AG10803 (cell line): ENCODE measurements around the gene GCN1.

Experiments
- DNase-seq: peaks from one replicate; pipeline ENCODE4 v3.0.0; 2010; ENCODE audit warnings: low read depth
- H3K4me3 ChIP-seq: 2 replicates; pipeline ENCODE4 v1.5.1; 2011; ENCODE audit warnings: mild to moderate bottlenecking, low read length, control low read depth
- TF ChIP-seq, protein P1 (sequence below): conservative IDR thresholded peaks from 2 replicates; pipeline ENCODE4 v1.5.1; 2011; ENCODE audit warnings: mild to moderate bottlenecking, low read length, control low read depth, inconsistent platforms

The GCN1 gene

DNA sequence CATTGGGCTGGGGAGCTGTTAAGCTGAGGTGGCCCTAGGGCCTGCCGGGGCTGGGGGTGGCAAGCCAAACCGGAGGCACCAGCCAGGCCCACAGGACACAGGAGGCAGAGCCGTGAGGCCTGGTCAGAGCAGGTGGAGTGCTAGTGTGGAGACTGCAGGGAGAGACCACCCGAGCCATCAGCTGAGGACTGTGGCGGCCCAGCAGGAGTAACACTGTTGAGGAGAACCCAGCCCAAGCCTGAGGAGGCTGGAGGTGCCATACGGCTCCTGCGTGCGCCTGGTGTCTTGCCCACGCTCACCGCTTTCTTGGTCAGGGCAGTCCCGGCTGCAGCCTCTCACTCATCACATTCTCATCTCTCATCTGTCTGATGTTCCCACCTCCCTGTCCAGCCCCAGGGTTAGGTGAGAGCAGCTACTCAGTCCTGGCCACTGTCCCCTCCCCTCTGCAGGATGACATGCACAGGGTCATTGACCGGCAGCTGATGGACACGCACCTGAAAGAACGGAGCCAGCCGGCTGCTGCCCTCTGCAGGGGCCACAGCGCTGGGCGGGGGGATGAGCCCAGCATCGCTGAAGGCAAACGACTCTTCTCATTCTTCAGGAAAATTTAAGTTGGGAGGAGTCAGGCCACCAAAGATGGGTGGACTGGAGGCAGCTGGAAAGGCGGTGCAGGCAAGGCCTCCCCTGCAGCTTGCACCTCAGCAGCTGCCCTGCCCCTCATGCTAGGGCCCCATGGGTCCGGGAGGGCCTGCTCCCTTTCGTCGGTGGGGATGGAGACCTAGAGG lies 101.8 kb downstream of the GCN1 start:
- TF ChIP-seq, protein P1, sequence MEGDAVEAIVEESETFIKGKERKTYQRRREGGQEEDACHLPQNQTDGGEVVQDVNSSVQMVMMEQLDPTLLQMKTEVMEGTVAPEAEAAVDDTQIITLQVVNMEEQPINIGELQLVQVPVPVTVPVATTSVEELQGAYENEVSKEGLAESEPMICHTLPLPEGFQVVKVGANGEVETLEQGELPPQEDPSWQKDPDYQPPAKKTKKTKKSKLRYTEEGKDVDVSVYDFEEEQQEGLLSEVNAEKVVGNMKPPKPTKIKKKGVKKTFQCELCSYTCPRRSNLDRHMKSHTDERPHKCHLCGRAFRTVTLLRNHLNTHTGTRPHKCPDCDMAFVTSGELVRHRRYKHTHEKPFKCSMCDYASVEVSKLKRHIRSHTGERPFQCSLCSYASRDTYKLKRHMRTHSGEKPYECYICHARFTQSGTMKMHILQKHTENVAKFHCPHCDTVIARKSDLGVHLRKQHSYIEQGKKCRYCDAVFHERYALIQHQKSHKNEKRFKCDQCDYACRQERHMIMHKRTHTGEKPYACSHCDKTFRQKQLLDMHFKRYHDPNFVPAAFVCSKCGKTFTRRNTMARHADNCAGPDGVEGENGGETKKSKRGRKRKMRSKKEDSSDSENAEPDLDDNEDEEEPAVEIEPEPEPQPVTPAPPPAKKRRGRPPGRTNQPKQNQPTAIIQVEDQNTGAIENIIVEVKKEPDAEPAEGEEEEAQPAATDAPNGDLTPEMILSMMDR, result no peak
- H3K4me3 ChIP-seq, result no peak overlapping the region

DNA sequence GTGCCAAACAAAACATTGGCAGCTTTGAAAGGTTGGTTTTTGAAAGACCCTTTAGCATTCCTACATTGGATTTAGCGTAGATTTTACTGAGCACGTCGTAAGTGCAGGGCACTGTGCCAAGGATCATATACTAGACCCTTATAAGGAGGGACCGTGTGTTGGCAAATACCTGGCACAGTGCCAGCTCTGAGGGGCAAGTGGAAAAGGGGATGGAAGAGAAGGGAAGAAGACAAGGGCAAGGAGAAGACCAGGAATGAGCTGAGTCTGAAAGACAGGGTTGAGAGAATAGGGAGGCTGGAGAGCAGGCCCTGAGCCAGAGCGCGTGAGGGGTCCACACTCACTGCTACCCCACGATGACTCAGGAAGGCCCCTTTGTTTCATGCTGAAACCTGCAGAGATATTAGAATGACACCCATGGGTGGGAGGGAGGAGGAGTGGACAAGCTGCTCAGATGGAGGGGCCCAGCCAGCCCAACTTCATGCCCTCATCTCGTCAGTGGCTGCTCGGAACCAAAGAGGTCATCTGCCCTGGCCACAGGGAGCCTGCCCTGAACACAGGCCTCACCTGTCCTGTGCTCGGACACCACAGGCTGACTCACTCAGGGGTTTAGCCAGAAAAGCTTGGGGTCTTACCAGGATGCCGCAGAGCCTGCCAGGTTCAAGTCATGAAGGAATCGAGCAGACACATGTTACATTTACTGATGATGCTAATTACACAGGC lies 103.0 kb downstream of the GCN1 start:
- H3K4me3 ChIP-seq, result no peak overlapping the region
- TF ChIP-seq, protein P1, result no peak
- DNase-seq, result no peak

More for the DNA sequence above, 101.8 kb downstream of the GCN1 start:
- no peak for DNase-seq

DNA sequence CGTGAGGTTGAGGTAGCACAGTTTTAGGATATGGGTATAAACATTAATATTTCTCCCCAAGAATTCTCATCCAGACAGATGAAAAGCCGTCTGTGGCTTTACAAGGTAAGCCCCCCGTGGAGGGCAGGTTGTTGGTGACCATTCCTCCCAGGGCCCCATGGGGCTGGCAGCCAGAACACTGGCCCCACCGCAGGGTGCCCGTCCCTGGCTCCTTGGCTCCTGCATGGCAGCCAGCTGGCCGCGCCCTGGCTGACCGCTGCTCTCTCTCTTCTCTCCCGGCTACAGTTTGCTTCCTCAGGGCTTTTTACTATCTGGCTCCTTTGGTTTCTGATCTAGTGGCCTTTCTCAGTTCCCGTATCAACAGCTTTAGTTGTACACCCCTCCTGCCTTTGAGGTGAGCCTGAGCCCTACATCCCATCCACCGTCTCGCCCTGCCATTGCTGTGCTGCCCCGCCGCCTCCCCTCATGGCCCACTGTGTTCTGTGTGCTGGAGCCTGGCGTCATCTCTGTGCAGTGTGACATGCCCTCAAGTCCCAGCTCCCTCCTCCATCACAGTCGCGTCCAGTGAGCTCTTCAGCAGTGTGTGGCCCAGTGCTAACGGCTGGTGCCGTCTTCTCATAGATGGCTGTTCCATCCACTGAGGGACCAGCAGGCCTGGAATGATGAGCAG lies 103.8 kb downstream of the GCN1 start:
- DNase-seq, result no peak
- H3K4me3 ChIP-seq, result no peak overlapping the region
- TF ChIP-seq, protein P1, result no peak

DNA sequence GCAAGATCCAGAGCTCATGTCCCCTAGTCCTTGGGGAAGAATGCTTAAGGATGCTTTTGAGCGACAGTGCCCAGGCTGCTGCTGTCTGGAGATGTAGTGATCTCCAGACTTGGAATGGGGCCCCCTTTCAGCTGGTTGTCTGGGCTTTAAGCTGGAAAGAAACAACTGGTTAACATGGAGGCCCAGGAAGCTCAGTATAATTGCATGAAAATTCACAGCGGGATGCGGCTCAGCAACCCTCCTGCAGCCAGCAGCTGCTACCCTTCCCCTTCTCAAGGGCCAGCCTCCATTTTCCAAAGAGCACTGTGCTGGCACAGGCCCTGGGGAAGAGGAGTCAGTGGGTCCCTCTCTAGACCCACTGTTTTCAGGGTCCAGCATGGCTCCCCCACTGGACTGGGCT lies 104.3 kb downstream of the GCN1 start:
- DNase-seq, result no peak
- no peak overlapping the region for H3K4me3 ChIP-seq

DNA sequence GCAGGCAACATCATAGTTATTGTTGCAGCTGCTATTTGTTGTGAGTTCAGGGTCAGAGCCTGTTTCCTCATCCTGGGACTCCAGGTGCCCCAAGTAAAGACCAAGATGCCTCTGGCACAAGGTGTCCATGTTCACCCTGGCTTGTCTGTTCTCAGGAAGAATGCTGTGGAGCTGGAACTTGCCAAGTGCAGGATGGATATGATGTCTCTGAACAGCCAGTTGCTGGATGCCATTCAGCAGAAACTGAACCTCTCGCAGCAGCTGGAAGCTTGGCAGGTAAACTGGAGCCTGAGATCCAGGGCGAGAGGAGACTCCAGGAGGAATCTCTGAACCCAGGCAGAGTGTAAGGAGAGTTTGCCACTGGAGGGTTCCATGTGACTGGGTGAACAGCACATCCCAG lies 104.7 kb downstream of the GCN1 start:
- no peak for DNase-seq
- H3K4me3 ChIP-seq, result no peak overlapping the region
- TF ChIP-seq, protein P1, result no peak

More for the DNA sequence above, 104.3 kb downstream of the GCN1 start:
- TF ChIP-seq, protein P1, result no peak

DNA sequence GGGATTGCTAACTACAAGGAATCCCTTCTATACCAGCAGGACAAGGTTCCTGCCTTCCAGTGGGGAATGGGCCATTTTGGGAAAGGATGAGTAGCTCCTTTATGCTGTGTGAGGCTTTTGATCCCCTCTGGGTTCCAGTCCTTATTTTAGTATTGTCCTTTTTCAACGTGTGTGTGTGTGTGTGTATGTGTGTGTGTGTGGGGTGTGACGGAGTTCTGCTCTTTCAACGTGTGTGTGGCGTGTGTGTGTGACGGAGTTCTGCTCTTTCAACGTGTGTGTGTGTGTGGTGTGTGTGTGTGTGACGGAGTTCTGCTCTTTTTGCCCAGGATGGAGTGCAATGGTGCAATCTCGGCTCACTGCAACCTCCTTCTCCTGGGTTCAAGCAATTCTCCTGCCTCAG lies 105.4 kb downstream of the GCN1 start:
- H3K4me3 ChIP-seq, result no peak overlapping the region
- TF ChIP-seq, protein P1, result no peak
- no peak for DNase-seq
